KMS-11 (cell line): Measurements from ENCODE around the gene FHOD3.
"Not testable (repeated sequence)": the region's sequence is repeated elsewhere in the genome, so short reads cannot be mapped to it uniquely, and the experiment has no call there.

ENCODE experiments used
- H2AFZ ChIP-seq: fragments of 200-600 bp; sonication (generic); 2 replicates; pipeline ENCODE4 v1.6.1; 2016; ENCODE audit warnings: antibody characterized with exemption, mixed run types, low read depth
- H3K27ac ChIP-seq: fragments of 200-600 bp; sonication (generic); 2 replicates; pipeline ENCODE4 v1.6.1; 2016; ENCODE audit warnings: mild to moderate bottlenecking, mixed run types
- H3K27me3 ChIP-seq: fragments of 200-600 bp; sonication (generic); 2 replicates; pipeline ENCODE4 v1.6.1; 2017; ENCODE audit warnings: mild to moderate bottlenecking, low read depth, mixed run types, moderate library complexity; ENCODE audit not compliant: insufficient read depth
- H3K36me3 ChIP-seq: fragments of 200-600 bp; sonication (generic); 2 replicates; pipeline ENCODE4 v1.6.1; 2017; ENCODE audit warnings: mild to moderate bottlenecking, mixed run types; ENCODE audit not compliant: insufficient read depth
- H3K4me1 ChIP-seq: fragments of 200-600 bp; sonication (generic); 2 replicates; pipeline ENCODE4 v1.6.1; 2016; ENCODE audit warnings: mild to moderate bottlenecking, low read depth, mixed run types; ENCODE audit not compliant: poor library complexity, severe bottlenecking
- H3K4me2 ChIP-seq: fragments of 200-600 bp; sonication (generic); 2 replicates; pipeline ENCODE4 v1.7.0; 2016; ENCODE audit warnings: mild to moderate bottlenecking, mixed run types
- H3K4me3 ChIP-seq: fragments of 200-600 bp; sonication (generic); IDR thresholded peaks from 2 replicates; pipeline ENCODE4 v1.6.1; 2017; ENCODE audit warnings: low read depth, low read length, mixed read lengths; ENCODE audit not compliant: insufficient read depth
- H3K79me2 ChIP-seq: fragments of 200-600 bp; sonication (generic); 2 replicates; pipeline ENCODE4 v1.6.1; 2016; ENCODE audit warnings: low read depth, mixed run types; ENCODE audit not compliant: insufficient read depth
- H3K9ac ChIP-seq: fragments of 200-600 bp; sonication (generic); 2 replicates; pipeline ENCODE4 v1.6.1; 2016; ENCODE audit warnings: mild to moderate bottlenecking, mixed run types
- H4K20me1 ChIP-seq: fragments of 200-600 bp; sonication (generic); 2 replicates; pipeline ENCODE4 v1.6.1; 2016; ENCODE audit warnings: mild to moderate bottlenecking, mixed run types; ENCODE audit not compliant: insufficient read depth
- TF ChIP-seq, protein P1 (sequence below): fragments of 200-600 bp; sonication (generic); conservative IDR thresholded peaks from 2 replicates; pipeline ENCODE4 v1.6.1; 2017; ENCODE audit warnings: low read depth, mild to moderate bottlenecking, antibody characterized with exemption, low read length, moderate library complexity, mixed read lengths

Gene FHOD3

DNA sequence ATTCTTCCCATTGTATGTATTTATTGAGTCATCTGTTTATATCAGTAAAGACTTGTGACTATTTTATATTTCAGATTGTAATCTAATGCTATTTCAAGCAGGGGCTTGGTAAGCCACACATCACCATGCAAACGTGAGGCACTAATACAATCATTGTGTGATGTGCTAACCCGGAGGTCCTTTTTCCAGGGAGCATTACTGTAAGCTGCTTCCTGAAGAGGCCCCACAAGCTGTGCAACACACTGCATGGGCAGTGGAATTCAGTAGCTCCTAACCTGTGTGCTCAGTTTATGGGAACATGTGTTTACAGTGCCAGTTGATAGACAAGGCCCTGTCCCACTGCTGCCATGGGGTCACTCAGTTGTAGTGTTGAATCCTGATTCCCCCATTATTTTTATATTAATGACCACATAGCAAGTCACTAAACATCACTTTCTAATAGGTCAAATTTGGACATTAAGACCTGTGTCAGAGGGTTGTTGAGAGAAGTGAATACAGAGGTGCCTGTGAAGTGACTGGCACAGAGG, 162.9 kb downstream of the FHOD3 start:
- no peaks in the 10 kb centered on the region for H3K79me2 ChIP-seq
- no peaks in the 10 kb centered on the region for H3K36me3 ChIP-seq
- no peak overlapping the region for H3K9ac ChIP-seq
- no peaks in the 10 kb centered on the region for H4K20me1 ChIP-seq
- H3K27ac ChIP-seq, result no peak overlapping the region
- H3K27me3 ChIP-seq, result no peaks in the 10 kb centered on the region
- TF ChIP-seq, protein P1, sequence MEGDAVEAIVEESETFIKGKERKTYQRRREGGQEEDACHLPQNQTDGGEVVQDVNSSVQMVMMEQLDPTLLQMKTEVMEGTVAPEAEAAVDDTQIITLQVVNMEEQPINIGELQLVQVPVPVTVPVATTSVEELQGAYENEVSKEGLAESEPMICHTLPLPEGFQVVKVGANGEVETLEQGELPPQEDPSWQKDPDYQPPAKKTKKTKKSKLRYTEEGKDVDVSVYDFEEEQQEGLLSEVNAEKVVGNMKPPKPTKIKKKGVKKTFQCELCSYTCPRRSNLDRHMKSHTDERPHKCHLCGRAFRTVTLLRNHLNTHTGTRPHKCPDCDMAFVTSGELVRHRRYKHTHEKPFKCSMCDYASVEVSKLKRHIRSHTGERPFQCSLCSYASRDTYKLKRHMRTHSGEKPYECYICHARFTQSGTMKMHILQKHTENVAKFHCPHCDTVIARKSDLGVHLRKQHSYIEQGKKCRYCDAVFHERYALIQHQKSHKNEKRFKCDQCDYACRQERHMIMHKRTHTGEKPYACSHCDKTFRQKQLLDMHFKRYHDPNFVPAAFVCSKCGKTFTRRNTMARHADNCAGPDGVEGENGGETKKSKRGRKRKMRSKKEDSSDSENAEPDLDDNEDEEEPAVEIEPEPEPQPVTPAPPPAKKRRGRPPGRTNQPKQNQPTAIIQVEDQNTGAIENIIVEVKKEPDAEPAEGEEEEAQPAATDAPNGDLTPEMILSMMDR, result no peak
- H3K4me3 ChIP-seq, result no peak overlapping the region
- H3K4me1 ChIP-seq, result no peaks in the 10 kb centered on the region
- H3K4me2 ChIP-seq, result no peak overlapping the region
- H2AFZ ChIP-seq, result no peak overlapping the region

DNA sequence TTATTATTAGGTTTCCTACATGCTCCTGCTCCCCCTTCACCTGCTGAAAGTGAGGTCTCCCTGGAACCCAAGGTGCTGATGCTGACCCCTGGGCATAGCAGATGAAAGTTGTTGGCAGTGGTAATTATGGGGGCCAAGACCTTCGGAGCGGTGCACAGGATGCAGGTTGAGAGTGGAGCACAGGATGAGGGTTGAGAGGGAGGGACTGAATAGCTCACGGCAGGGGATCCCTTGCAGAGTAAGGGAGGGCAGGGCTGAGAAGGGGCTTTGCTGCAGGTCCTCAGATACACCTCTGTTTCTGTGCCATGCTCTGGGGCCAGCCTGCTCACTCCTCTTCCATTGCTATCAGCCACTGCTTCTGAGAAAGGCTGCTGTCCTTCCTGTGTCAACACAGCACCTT, 163.3 kb downstream of the FHOD3 start:
- H3K4me1 ChIP-seq, result no peaks in the 10 kb centered on the region
- TF ChIP-seq, protein P1, result no peak
- H3K79me2 ChIP-seq, result no peaks in the 10 kb centered on the region
- no peak overlapping the region for H3K9ac ChIP-seq
- no peak overlapping the region for H2AFZ ChIP-seq
- H3K27me3 ChIP-seq, result no peaks in the 10 kb centered on the region
- no peak overlapping the region for H3K27ac ChIP-seq
- no peak overlapping the region for H3K4me2 ChIP-seq
- H4K20me1 ChIP-seq, result no peaks in the 10 kb centered on the region
- H3K36me3 ChIP-seq, result no peaks in the 10 kb centered on the region
- H3K4me3 ChIP-seq, result no peak overlapping the region

DNA sequence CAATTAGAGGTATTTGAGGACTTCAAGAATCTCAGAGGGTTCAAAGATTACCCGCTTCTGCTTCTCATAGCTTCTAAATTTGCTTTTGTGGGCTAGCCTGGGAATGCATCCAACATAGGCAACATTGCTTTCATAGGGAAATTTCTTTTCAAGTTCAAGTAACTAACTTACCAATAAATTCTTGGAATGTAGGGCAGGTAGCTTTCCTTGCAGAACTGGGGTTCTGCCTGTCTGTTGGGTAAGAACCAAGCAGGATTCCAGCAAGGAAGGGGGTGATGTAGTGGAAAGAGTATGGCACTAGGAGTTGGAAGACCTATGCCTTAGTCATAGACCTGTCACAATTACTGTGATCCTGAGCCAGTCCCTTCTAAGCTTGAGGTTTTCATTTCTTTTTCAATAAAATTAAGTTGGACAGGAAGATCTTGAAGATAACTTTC, 164.1 kb downstream of the FHOD3 start:
- no peak overlapping the region for H3K9ac ChIP-seq
- no peak overlapping the region for H3K4me2 ChIP-seq
- H3K79me2 ChIP-seq, result no peaks in the 10 kb centered on the region
- H3K4me3 ChIP-seq, result no peak overlapping the region
- H3K36me3 ChIP-seq, result no peaks in the 10 kb centered on the region
- H4K20me1 ChIP-seq, result no peaks in the 10 kb centered on the region
- H3K27me3 ChIP-seq, result no peaks in the 10 kb centered on the region
- H3K27ac ChIP-seq, result no peak overlapping the region
- H2AFZ ChIP-seq, result no peak overlapping the region
- no peaks in the 10 kb centered on the region for H3K4me1 ChIP-seq
- TF ChIP-seq, protein P1, result no peak

DNA sequence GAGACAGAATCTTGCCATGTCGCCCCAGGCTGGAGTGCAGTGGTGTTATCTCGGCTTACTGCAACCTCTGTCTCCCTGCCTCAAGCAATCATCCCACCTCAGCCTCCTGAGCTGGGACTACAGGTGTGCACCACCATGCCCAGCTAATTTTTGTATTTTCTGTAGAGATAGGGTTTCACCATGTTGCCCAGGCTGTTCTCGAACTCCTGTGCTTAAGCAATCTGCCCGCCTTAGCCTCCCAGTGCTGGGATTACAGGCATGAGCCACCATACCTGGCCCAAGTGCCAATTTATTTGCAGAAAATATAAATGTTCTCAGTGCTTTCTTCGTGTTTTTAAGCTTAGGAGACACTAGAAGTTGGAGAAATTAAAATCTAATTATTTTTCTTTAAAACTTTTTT, 166.0 kb downstream of the FHOD3 start:
- H3K36me3 ChIP-seq, H4K20me1 ChIP-seq: not testable (repeated sequence)

DNA sequence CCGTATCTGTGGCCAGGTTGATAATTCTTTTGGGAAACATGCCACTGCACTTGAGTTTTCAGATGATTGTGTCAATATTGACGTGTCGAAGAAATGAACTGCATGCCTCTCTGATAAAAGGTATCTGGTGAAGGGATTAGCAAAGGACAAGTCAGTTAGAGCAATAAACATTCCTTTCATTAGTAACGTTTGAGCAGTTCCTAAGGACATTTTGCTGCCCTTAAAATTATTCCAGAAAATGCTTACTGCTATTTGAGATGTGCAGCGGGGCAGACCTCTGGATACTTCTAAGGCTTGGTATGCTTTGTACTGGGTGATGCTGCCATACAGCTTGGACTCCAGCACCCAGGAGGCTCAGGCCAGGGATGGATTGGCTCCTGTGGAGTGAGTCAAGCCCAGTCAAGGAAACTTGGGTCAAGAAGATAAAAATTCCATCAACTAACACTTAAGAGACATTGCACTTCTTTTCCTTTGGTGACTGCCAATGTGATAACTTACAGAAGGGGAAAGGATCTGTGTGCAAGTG, 166.7 kb downstream of the FHOD3 start:
- no peak overlapping the region for H3K4me2 ChIP-seq
- no peaks in the 10 kb centered on the region for H3K79me2 ChIP-seq
- no peak overlapping the region for H2AFZ ChIP-seq
- TF ChIP-seq, protein P1, result no peak
- H3K4me3 ChIP-seq, result no peak overlapping the region
- no peak overlapping the region for H3K9ac ChIP-seq
- H3K4me1 ChIP-seq, result no peaks in the 10 kb centered on the region
- H3K27me3 ChIP-seq, result no peaks in the 10 kb centered on the region
- H3K36me3 ChIP-seq, result no peaks in the 10 kb centered on the region
- H4K20me1 ChIP-seq, result no peaks in the 10 kb centered on the region
- H3K27ac ChIP-seq, result no peak overlapping the region

More for the DNA sequence above, 166.0 kb downstream of the FHOD3 start:
- not testable (repeated sequence) for H2AFZ ChIP-seq, H3K27me3 ChIP-seq, H3K4me1 ChIP-seq, H3K9ac ChIP-seq, H3K4me3 ChIP-seq, H3K79me2 ChIP-seq, H3K27ac ChIP-seq, H3K4me2 ChIP-seq
